SK-N-SH (cell line): ENCODE measurements around the gene AADAT. TPM values are rescaled to one million over a fixed set of nuclear protein-coding genes. Genes with fewer than 3 reads are reported as not detected.

Experiments used
- CTCF ChIA-PET: fragments of 300-600, 350-600 bp; formaldehyde crosslinking; extraction: SDS; loops from one replicate; lab custom pipeline; 2021; lab: Yijun Ruan, JAX
- POLR2A ChIA-PET: fragments of 350-600 bp; sonication (Branson Sonifier 250); formaldehyde crosslinking; extraction: SDS; loops from one replicate; lab custom pipeline; 2020; ENCODE audit warnings: antibody characterized with exemption, inconsistent platforms; lab: Yijun Ruan, JAX
- DNase-seq: peaks from one replicate; pipeline ENCODE4 v3.0.0; 2012
- H2AFZ ChIP-seq: fragments of 200-600 bp; sonication (generic); 2 replicates; pipeline ENCODE4 v1.8.1; 2016; ENCODE audit warnings: antibody characterized with exemption, mild to moderate bottlenecking, low read depth
- H3F3A ChIP-seq: fragments of 200-600 bp; sonication (generic); replicated peaks from 2 replicates; pipeline ENCODE3; 2016; ENCODE audit warnings: antibody characterized with exemption, mild to moderate bottlenecking; ENCODE audit not compliant: insufficient read depth
- H3K27ac ChIP-seq, 2 experiments: fragments of 200-500 bp in 1 of 2; fragments of 200-600 bp in 1 of 2; sonication (Bioruptor generic) in 1 of 2; sonication (generic), shearing (Covaris generic) in 1 of 2; 2 replicates each; pipeline versions ENCODE4 v1.5.1 to v1.6.1; 2014 to 2016; ENCODE audit warnings: low read depth in 2 of 2, inconsistent platforms in 1 of 2, low read length in 1 of 2, mild to moderate bottlenecking in 1 of 2, mixed read lengths in 1 of 2
- H3K27me3 ChIP-seq: fragments of 200-600 bp; sonication (generic), shearing (Covaris generic); 2 replicates; pipeline ENCODE4 v1.6.1; 2016; ENCODE audit warnings: mixed run types; ENCODE audit not compliant: insufficient read depth
- H3K36me3 ChIP-seq, 2 experiments: fragments of 200-500 bp in 1 of 2; fragments of 200-600 bp in 1 of 2; sonication (Bioruptor generic) in 1 of 2; sonication (generic) in 1 of 2; replicated peaks in 1 of 2; 2 replicates each; pipeline versions ENCODE3 to v1.5.1; 2014 to 2016; ENCODE audit warnings: low read length in 1 of 2, mild to moderate bottlenecking in 1 of 2; ENCODE audit not compliant: insufficient read depth in 2 of 2, control insufficient read depth in 1 of 2
- H3K4me1 ChIP-seq, 2 experiments: fragments of 200-500 bp in 1 of 2; fragments of 200-600 bp in 1 of 2; sonication (Bioruptor generic) in 1 of 2; sonication (generic), shearing (Covaris generic) in 1 of 2; 2 replicates each; pipeline versions ENCODE4 v1.5.1 to v1.6.1; 2014 to 2016; ENCODE audit warnings: low read depth in 1 of 2, low read length in 1 of 2, mixed run types in 1 of 2; ENCODE audit not compliant: insufficient read depth in 2 of 2, control insufficient read depth in 1 of 2
- H3K4me2 ChIP-seq: fragments of 200-600 bp; sonication (generic), shearing (Covaris generic); 2 replicates; pipeline ENCODE4 v1.6.1; 2017; ENCODE audit warnings: mixed run types
- H3K4me3 ChIP-seq, 2 experiments: fragments of 200-500 bp in 1 of 2; fragments of 200-600 bp in 1 of 2; sonication (Bioruptor generic) in 1 of 2; sonication (generic), shearing (Covaris generic) in 1 of 2; 2 replicates each; pipeline versions ENCODE4 v1.5.1 to v1.8.1; 2014 to 2016; ENCODE audit warnings: low read depth in 2 of 2, inconsistent platforms in 1 of 2, low read length in 1 of 2, mild to moderate bottlenecking in 1 of 2, mixed read lengths in 1 of 2, moderate library complexity in 1 of 2
- H3K79me2 ChIP-seq: fragments of 200-600 bp; sonication (generic); 2 replicates; pipeline ENCODE4 v1.8.1; 2017; ENCODE audit warnings: mild to moderate bottlenecking; ENCODE audit not compliant: insufficient read depth
- H3K9ac ChIP-seq: fragments of 200-600 bp; sonication (generic); 2 replicates; pipeline ENCODE4 v1.6.1; 2017; ENCODE audit warnings: mixed run types
- H3K9me2 ChIP-seq: fragments of 200-600 bp; sonication (generic); 2 replicates; pipeline ENCODE4 v1.6.1; 2017; ENCODE audit warnings: mixed run types
- H3K9me3 ChIP-seq: fragments of 200-600 bp; sonication (generic); 2 replicates; pipeline ENCODE4 v1.6.1; 2017; ENCODE audit warnings: mixed run types, mild to moderate bottlenecking, moderate library complexity
- H4K20me1 ChIP-seq: fragments of 200-600 bp; sonication (generic); 2 replicates; pipeline ENCODE4 v1.6.1; 2017; ENCODE audit warnings: mild to moderate bottlenecking, mixed run types; ENCODE audit not compliant: insufficient read depth
- EP300 ChIP-seq, 2 experiments: IDR thresholded peaks; 2 replicates each; pipeline versions ENCODE4 v1.4.0 to v1.6.1; 2012; ENCODE audit warnings: borderline replicate concordance in 1 of 2, low read depth in 1 of 2, low read length in 1 of 2
- GATA2 ChIP-seq: sonication (generic); formaldehyde crosslinking; IDR thresholded peaks from 2 replicates; pipeline ENCODE4 v1.5.0; 2020; ENCODE audit warnings: mild to moderate bottlenecking, missing genetic modification reagents
- MXI1 ChIP-seq: IDR thresholded peaks from 2 replicates; pipeline ENCODE4 v1.6.1; 2012; ENCODE audit warnings: mild to moderate bottlenecking, low read depth, low read length, improper control_type of control experiment
- RCOR1 ChIP-seq: fragments of 150-350 bp; IDR thresholded peaks from 2 replicates; pipeline ENCODE4 v1.6.1; 2017; ENCODE audit warnings: antibody characterized with exemption, low read length
- SIN3A ChIP-seq: IDR thresholded peaks from 2 replicates; pipeline ENCODE4 v1.6.1; 2012; ENCODE audit warnings: low read depth, mild to moderate bottlenecking, low read length, moderate library complexity, borderline replicate concordance
- TAF1 ChIP-seq: IDR thresholded peaks from 2 replicates; pipeline ENCODE4 v1.6.1; 2012; ENCODE audit warnings: low read depth, mild to moderate bottlenecking, low read length, moderate library complexity, borderline replicate concordance
- USF1 ChIP-seq: IDR thresholded peaks from 2 replicates; pipeline ENCODE4 v1.4.0; 2012; ENCODE audit warnings: low read depth, borderline replicate concordance
- WGBS: methylation state at CpG from one replicate; pipeline ENCODE4 v1.1.6; 2017; ENCODE audit warnings: low lambda C conversion rate; 5-methylcytosine and 5-hydroxymethylcytosine counted together
- polyA plus RNA-seq, 3 experiments: library from polyadenylated mRNA; depleted of rRNA; stranded (reverse); fragments of >200 nt; gene quantifications; 2 replicates each; pipeline ENCODE4 v1.2.3, GENCODE V29; 2012

Gene AADAT
- polyA plus RNA-seq, 1 of the 3 experiments (the other 2 are of a cell fraction) = 12.5 TPM

- Histone ChIP-seq H3K9me2 (no peaks in the 10 kb centered on the region), H3K27me3 (no peaks in the 10 kb centered on the region; the same call in 1 of the 2 replicates), H3K36me3 (peaks cover 23 to 26% of the 10 kb centered on the region in 2 experiments), H3F3A (no peaks in the 10 kb centered on the region)
- CTCF ChIA-PET = interaction anchor here (0.6 to 1.4 kb wide), 4 partner anchors 16 to 87 kb away, joined by 3 to 4 read pairs (median 3); no protein-coding TSS in a partner anchor
- DNase-seq = peak; percentile 16
- TF ChIP-seq EP300 (IDR thresholded peaks at IDR 0.05; ENCODE audit: borderline replicate concordance in 1 of 2, low read depth in 1 of 2, low read length in 1 of 2) = no peak
- 0 out of 2 replicates have a peak, but pooled peaks have one; percentile 13 for TF ChIP-seq RCOR1
- TF ChIP-seq, all 33 proteins: peak for 1
- H2AFZ ChIP-seq = peak overlapping the region; percentile 84; the same call in 1 of the 2 replicates
- peak overlapping the region; percentile 82 to 90 for H3K4me3 ChIP-seq
- peak overlapping the region; percentile 77 for H3K9ac ChIP-seq
- H3K79me2 ChIP-seq = peaks cover 15% of the 10 kb centered on the region; the same call in 1 of the 2 replicates
- H3K27ac ChIP-seq = peak overlapping the region in 1 of 2 experiments; percentile 70; a peak in 2 of 4 replicates
- 29% methylated on average over 9 of the region's 9 CpGs for WGBS
- no peaks in the 10 kb centered on the region for H4K20me1 ChIP-seq
- peaks cover 3 to 5% of the 10 kb centered on the region in 2 experiments; a peak in 3 of 4 replicates for H3K4me1 ChIP-seq
- no peaks in the 10 kb centered on the region for H3K9me3 ChIP-seq
- H3K4me2 ChIP-seq = peak overlapping the region; percentile 87
- POLR2A ChIA-PET = no interaction called here
Measured at GRCh38 chr4:170090352-170091052, 746 bp upstream of the AADAT start.

DNA sequence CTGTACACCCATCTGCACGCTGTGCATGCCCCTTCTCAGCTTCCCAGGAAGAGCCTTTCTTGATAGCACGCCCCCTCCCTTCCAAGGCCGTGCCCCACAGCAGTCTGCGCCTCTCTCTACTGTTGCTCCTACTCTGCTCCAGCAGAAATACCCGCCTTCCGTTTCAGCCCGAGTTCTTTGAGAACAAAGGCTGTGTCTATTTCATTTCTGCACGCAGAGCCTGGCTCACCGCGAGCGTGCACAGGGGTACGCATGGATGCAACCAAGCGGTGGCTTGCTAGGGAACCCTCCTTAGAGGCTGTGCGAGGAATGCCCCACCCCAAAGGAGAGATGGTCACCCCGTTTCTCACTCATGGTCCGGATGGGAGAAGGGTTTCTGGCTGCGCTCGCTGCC, 485 bp downstream of the AADAT start:
- POLR2A ChIA-PET = interaction anchor here (0.6 kb wide), 1 partner anchor 1079 kb away, joined by 3 read pairs; the partner anchor contains the start of gene CBR4
- CTCF ChIA-PET = interaction anchor here (0.7 to 1.4 kb wide), 4 partner anchors 24 to 476 kb away, joined by 3 to 6 read pairs (median 4); no protein-coding TSS in a partner anchor
- peak overlapping the region; percentile 70 to 82 for H3K27ac ChIP-seq

GRCh38 chr4:170088716-170089115, 1.0 kb downstream of the AADAT start:
- Histone ChIP-seq H2AFZ (peak overlapping the region; percentile 84; the same call in 1 of the 2 replicates), H3K4me3 (peak overlapping the region; percentile 82 to 90), H3K4me1 (peaks cover 3 to 5% of the 10 kb centered on the region in 2 experiments; a peak in 3 of 4 replicates), H4K20me1 (no peaks in the 10 kb centered on the region), H3K9me3 (no peaks in the 10 kb centered on the region), H3K4me2 (peak overlapping the region; percentile 87), H3K36me3 (peaks cover 37 to 41% of the 10 kb centered on the region in 2 experiments), H3F3A (no peaks in the 10 kb centered on the region), H3K79me2 (peaks cover 20% of the 10 kb centered on the region; the same call in 1 of the 2 replicates), H3K27ac (peak overlapping the region; percentile 70 to 82; a peak in 3 of 4 replicates), H3K9ac (peak overlapping the region; percentile 77), H3K27me3 (no peaks in the 10 kb centered on the region; the same call in 1 of the 2 replicates), H3K9me2 (no peaks in the 10 kb centered on the region)
- 44% methylated on average over 2 of the region's 2 CpGs for WGBS
- POLR2A ChIA-PET = interaction anchor here (0.6 kb wide), 1 partner anchor 1079 kb away, joined by 3 read pairs; the partner anchor contains the start of gene CBR4
- DNase-seq = peak; percentile 29
- CTCF ChIA-PET = interaction anchor here (0.7 to 1.4 kb wide), 4 partner anchors 23 to 475 kb away, joined by 3 to 6 read pairs (median 4); no protein-coding TSS in a partner anchor
- 0 out of 2 replicates have a peak, but pooled peaks have one; percentile 18 for TF ChIP-seq MXI1
- no peak for TF ChIP-seq SIN3A
- no peak for TF ChIP-seq GATA2 (CRISPR knock-in tag)
- no peak for TF ChIP-seq TAF1

More for the DNA sequence above, 485 bp downstream of the AADAT start:
- Histone ChIP-seq H3K4me3 (peak overlapping the region; percentile 82 to 90), H3K36me3 (peaks cover 33 to 38% of the 10 kb centered on the region in 2 experiments), H3K4me1 (peaks cover 3 to 5% of the 10 kb centered on the region in 2 experiments; a peak in 3 of 4 replicates), H3K9me3 (no peaks in the 10 kb centered on the region), H3K79me2 (peaks cover 20% of the 10 kb centered on the region; the same call in 1 of the 2 replicates), H3F3A (no peaks in the 10 kb centered on the region), H3K27me3 (no peaks in the 10 kb centered on the region; the same call in 1 of the 2 replicates), H4K20me1 (no peaks in the 10 kb centered on the region), H3K4me2 (peak overlapping the region; percentile 87), H3K9me2 (no peaks in the 10 kb centered on the region), H2AFZ (peak overlapping the region; percentile 84), H3K9ac (peak overlapping the region; percentile 77)
- peak; percentile 13; the same call in 1 of the 2 replicates for TF ChIP-seq MXI1
- no peak for TF ChIP-seq TAF1
- TF ChIP-seq EP300 (IDR thresholded peaks at IDR 0.05; ENCODE audit: borderline replicate concordance in 1 of 2, low read depth in 1 of 2, low read length in 1 of 2) = no peak
- TF ChIP-seq USF1 = no peak
- DNase-seq = peak; percentile 64
- WGBS = 1% methylated on average over 12 of the region's 18 CpGs
